Liver (tissue), 9 donors: ENCODE measurements around the gene GHR. TPM values are rescaled to one million over a fixed set of nuclear protein-coding genes. Genes with fewer than 3 reads are reported as not detected.

ENCODE experiments used
- DNase-seq: peaks from one replicate; pipeline ENCODE4 v3.0.0-alpha.2; 2017; ENCODE audit warnings: low spot score
- H3K27ac ChIP-seq, 2 donors: one replicate each; pipeline ENCODE4 v1.7.0; 2013; ENCODE audit warnings: inconsistent platforms in 2 of 2, low read length in 2 of 2, control low read depth in 1 of 2, low read depth in 1 of 2, mild to moderate bottlenecking in 1 of 2
- H3K27me3 ChIP-seq, 4 donors: one replicate each; pipeline versions ENCODE4 v1.6.1 to v1.7.0; 2013; ENCODE audit warnings: low read length in 3 of 4, inconsistent platforms in 1 of 4, mild to moderate bottlenecking in 1 of 4, moderate library complexity in 1 of 4; ENCODE audit not compliant: control insufficient read depth in 4 of 4, insufficient read depth in 4 of 4
- H3K36me3 ChIP-seq, 4 donors: one replicate each; pipeline versions ENCODE4 v1.6.1 to v1.7.0; 2013; ENCODE audit warnings: low read length in 3 of 4, mild to moderate bottlenecking in 3 of 4, low read depth in 1 of 4, moderate library complexity in 1 of 4; ENCODE audit not compliant: control insufficient read depth in 4 of 4, insufficient read depth in 3 of 4
- H3K4me1 ChIP-seq, 4 donors: one replicate each; pipeline versions ENCODE4 v1.6.1 to v1.7.0; 2013; ENCODE audit warnings: low read length in 3 of 4, mild to moderate bottlenecking in 3 of 4, moderate library complexity in 1 of 4; ENCODE audit not compliant: control insufficient read depth in 4 of 4, insufficient read depth in 4 of 4
- H3K4me3 ChIP-seq, 3 donors: one replicate each; pipeline versions ENCODE4 v1.6.1 to v1.7.0; 2013; ENCODE audit warnings: low read length in 3 of 3, control low read depth in 1 of 3, low read depth in 1 of 3, mild to moderate bottlenecking in 1 of 3
- H3K9ac ChIP-seq, 2 donors: one replicate each; pipeline ENCODE4 v1.7.0; 2013; ENCODE audit warnings: low read length in 2 of 2, mild to moderate bottlenecking in 2 of 2, moderate library complexity in 2 of 2, control low read depth in 1 of 2, low read depth in 1 of 2
- H3K9me3 ChIP-seq, 4 donors: one replicate each; pipeline versions ENCODE4 v1.6.1 to v1.7.0; 2013; ENCODE audit warnings: low read length in 3 of 4; ENCODE audit not compliant: control insufficient read depth in 4 of 4
- ATF3 ChIP-seq: IDR thresholded peaks from 2 replicates; pipeline ENCODE4 v1.6.1; 2016; ENCODE audit warnings: antibody characterized with exemption
- CTCF ChIP-seq: fragments of 150-350 bp; IDR thresholded peaks from 2 replicates; pipeline ENCODE4 v1.5.1; 2017; ENCODE audit warnings: improper control_type of control experiment, low read depth, low read length; ENCODE audit not compliant: missing input control
- EGR1 ChIP-seq, 2 donors: IDR thresholded peaks; 2 replicates each; pipeline ENCODE4 v1.6.1; 2016 to 2018; ENCODE audit warnings: antibody characterized with exemption in 2 of 2, low read depth in 2 of 2
- FOXA1 ChIP-seq: IDR thresholded peaks from 2 replicates; pipeline ENCODE4 v1.6.1; 2016; ENCODE audit warnings: antibody characterized with exemption
- FOXA2 ChIP-seq: IDR thresholded peaks from 2 replicates; pipeline ENCODE4 v1.6.1; 2016; ENCODE audit warnings: antibody characterized with exemption
- GABPA ChIP-seq, 2 donors: IDR thresholded peaks in 1 of 2; conservative IDR thresholded peaks in 1 of 2; 2 replicates each; pipeline ENCODE4 v1.6.1; 2016; ENCODE audit warnings: antibody characterized with exemption in 2 of 2, mild to moderate bottlenecking in 1 of 2, moderate library complexity in 1 of 2
- HNF4A ChIP-seq, 2 donors: conservative IDR thresholded peaks; 2 replicates each; pipeline ENCODE4 v1.6.1; 2016; ENCODE audit warnings: antibody characterized with exemption in 2 of 2, mild to moderate bottlenecking in 2 of 2
- HNF4G ChIP-seq: IDR thresholded peaks from 2 replicates; pipeline ENCODE4 v1.6.1; 2016; ENCODE audit warnings: antibody characterized with exemption
- JUND ChIP-seq, 2 donors: IDR thresholded peaks; 2 replicates each; pipeline ENCODE4 v1.6.1; 2016; ENCODE audit warnings: antibody characterized with exemption in 2 of 2
- MAX ChIP-seq: IDR thresholded peaks from 2 replicates; pipeline ENCODE4 v1.6.1; 2016; ENCODE audit warnings: antibody characterized with exemption
- NR2F2 ChIP-seq: IDR thresholded peaks from 2 replicates; pipeline ENCODE4 v1.6.1; 2016; ENCODE audit warnings: antibody characterized with exemption
- RAD21 ChIP-seq, 2 donors: IDR thresholded peaks; 2 replicates each; pipeline ENCODE4 v1.6.1; 2016; ENCODE audit warnings: antibody characterized with exemption in 2 of 2, mild to moderate bottlenecking in 2 of 2
- REST ChIP-seq: IDR thresholded peaks from 2 replicates; pipeline ENCODE4 v1.6.1; 2016; ENCODE audit warnings: antibody characterized with exemption, mild to moderate bottlenecking
- RXRA ChIP-seq, 2 donors: IDR thresholded peaks; 2 replicates each; pipeline ENCODE4 v1.6.1; 2017 to 2018; ENCODE audit warnings: antibody characterized with exemption in 2 of 2, mild to moderate bottlenecking in 1 of 2
- SP1 ChIP-seq: IDR thresholded peaks from 2 replicates; pipeline ENCODE4 v1.6.1; 2018; ENCODE audit warnings: antibody characterized with exemption, mild to moderate bottlenecking
- TAF1 ChIP-seq: conservative IDR thresholded peaks from 2 replicates; pipeline ENCODE4 v1.6.1; 2016; ENCODE audit warnings: antibody characterized with exemption, mild to moderate bottlenecking
- YY1 ChIP-seq: IDR thresholded peaks from 2 replicates; pipeline ENCODE4 v1.6.1; 2016; ENCODE audit warnings: antibody characterized with exemption, mild to moderate bottlenecking
- ZBTB33 ChIP-seq: IDR thresholded peaks from 2 replicates; pipeline ENCODE4 v1.6.1; 2016; ENCODE audit warnings: antibody characterized with exemption
- WGBS: extraction: QIAGEN DNeasy Blood & Tissue Kit; methylation state at CpG from one replicate; pipeline ENCODE4 v1.1.7; 2013; 5-methylcytosine and 5-hydroxymethylcytosine counted together
- polyA plus RNA-seq, 2 donors: library from polyadenylated mRNA; stranded (reverse) in 1 of 2; unstranded in 1 of 2; fragments of 200-250 nt in 1 of 2; fragments of >200 nt in 1 of 2; fragmentation: Nextera tagmentation in 1 of 2; extraction: Ambion mirVana in 1 of 2; gene quantifications; one replicate each; pipeline versions ENCODE4 v1.2.1 to v1.2.3, GENCODE V29; 2013 to 2015
- total RNA-seq, 2 donors: library from RNA; depleted of rRNA; stranded (reverse); fragments of >200 nt; gene quantifications; one replicate each; pipeline ENCODE4 v1.2.3, GENCODE V29; 2014
- donor health status: healthy.
- donor health status: healthy.
- donor health status: healthy.
- donor health status: healthy.
- donor health status: healthy.

GHR gene
- total and polyA plus RNA-seq, 4 donors: 6.6 to 104 (median 20.9) TPM

GRCh38 chr5:42648036-42648435 is 224.8 kb downstream of the GHR start (continued):
- TF ChIP-seq GABPA (IDR thresholded peaks at IDR 0.05 in 1 of 2, conservative IDR thresholded peaks at IDR 0.05 in 1 of 2): no peak
- TF ChIP-seq FOXA2: no peak
- TF ChIP-seq TAF1: no peak
- no peak for TF ChIP-seq HNF4A (conservative IDR thresholded peaks at IDR 0.05)
- no peak for TF ChIP-seq RAD21 (IDR thresholded peaks at IDR 0.05)
- TF ChIP-seq ZBTB33: no peak
- TF ChIP-seq SP1: no peak
- TF ChIP-seq EGR1 (IDR thresholded peaks at IDR 0.05; ENCODE audit: low read depth in 2 of 2): no peak
- TF ChIP-seq YY1: no peak

- DNase-seq: no peak
- H3K36me3 ChIP-seq: peaks cover 0 to 6% (median 1%) of the 10 kb centered on the region in 4 donors
- no peak for TF ChIP-seq ZBTB33
- no peak for TF ChIP-seq HNF4A (conservative IDR thresholded peaks at IDR 0.05)
- TF ChIP-seq HNF4G: no peak
- TF ChIP-seq TAF1: no peak
- 39% methylated on average over 1 of the region's 1 CpG for WGBS
- H3K9ac ChIP-seq: no peak overlapping the region
- H3K9me3 ChIP-seq: no peaks in the 10 kb centered on the region
- peaks cover 1 to 9% (median 7%) of the 10 kb centered on the region in 4 donors for H3K4me1 ChIP-seq
- H3K27ac ChIP-seq: no peak overlapping the region
- H3K4me3 ChIP-seq: no peak overlapping the region
- no peaks in the 10 kb centered on the region for H3K27me3 ChIP-seq
Observed at GRCh38 chr5:42648915-42649314, 225.7 kb downstream of the GHR start.

- Histone ChIP-seq H3K27me3 (no peaks in the 10 kb centered on the region), H3K36me3 (peaks cover 0 to 6% (median 1%) of the 10 kb centered on the region in 4 donors), H3K4me1 (peaks cover 1 to 19% (median 13%) of the 10 kb centered on the region in 4 donors), H3K9ac (no peak overlapping the region), H3K9me3 (no peaks in the 10 kb centered on the region), H3K27ac (no peak overlapping the region), H3K4me3 (no peak overlapping the region)
- DNase-seq: no peak
- 80% methylated on average over 3 of the region's 3 CpGs for WGBS
- no peak for TF ChIP-seq CTCF
- no peak for TF ChIP-seq RXRA (IDR thresholded peaks at IDR 0.05)
- TF ChIP-seq TAF1: no peak
- TF ChIP-seq ATF3: no peak
- TF ChIP-seq REST: no peak
- no peak for TF ChIP-seq SP1
- TF ChIP-seq ZBTB33: no peak
- no peak for TF ChIP-seq YY1
- no peak for TF ChIP-seq RAD21 (IDR thresholded peaks at IDR 0.05)
- TF ChIP-seq JUND (IDR thresholded peaks at IDR 0.05): no peak
- TF ChIP-seq FOXA2: no peak
- no peak for TF ChIP-seq MAX
- no peak for TF ChIP-seq FOXA1
- TF ChIP-seq EGR1 (IDR thresholded peaks at IDR 0.05; ENCODE audit: low read depth in 2 of 2): no peak
- TF ChIP-seq HNF4A (conservative IDR thresholded peaks at IDR 0.05): no peak
- no peak for TF ChIP-seq NR2F2
- no peak for TF ChIP-seq GABPA (IDR thresholded peaks at IDR 0.05 in 1 of 2, conservative IDR thresholded peaks at IDR 0.05 in 1 of 2)
- TF ChIP-seq HNF4G: no peak
Observed at GRCh38 chr5:42650084-42650483, 226.8 kb downstream of the GHR start.
